ENCODE results near the gene ADH7.

GRCh38 chr4:99381588-99382175 is 53.5 kb downstream of the ADH7 start:
- TF ChIP-seq EZH2phosphoT487 (IDR thresholded peaks at IDR 0.05; ENCODE audit: insufficient read depth, low read depth) = no peak
- no peak for TF ChIP-seq EZH2 (IDR thresholded peaks at IDR 0.05; ENCODE audit: insufficient read depth, poor library complexity, severe bottlenecking)

All from GM23248 (cell line).